Measurements from ENCODE around the gene NFATC1.

- TF ChIP-seq CTCF (IDR thresholded peaks at IDR 0.05) (no peak), POLR2A (IDR thresholded peaks at IDR 0.05) (no peak)
Observed at GRCh38 chr18:79467126-79467525, 71.4 kb downstream of the NFATC1 start.
